Measurements from ENCODE around the gene HOXD13.

Gene HOXD13

GRCh38 chr2:176074919-176075425, 17.5 kb upstream of the HOXD13 start:
- DNase-seq (ENCODE audit: insufficient read length) (no peak), FAIRE-seq (no peak)
- no peak for TF ChIP-seq POLR2AphosphoS5 (IDR thresholded peaks at IDR 0.05; ENCODE audit: low read depth, low read length)
- TF ChIP-seq TAF1 (IDR thresholded peaks at IDR 0.05; ENCODE audit: borderline replicate concordance, low read depth, low read length), result no peak
- TF ChIP-seq POLR2A (IDR thresholded peaks at IDR 0.05; ENCODE audit: low read depth, low read length), result no peak

- no peak for DNase-seq (ENCODE audit: insufficient read length)
- TF ChIP-seq TAF1 (IDR thresholded peaks at IDR 0.05; ENCODE audit: borderline replicate concordance, low read depth, low read length), result no peak
- TF ChIP-seq POLR2A (IDR thresholded peaks at IDR 0.05; ENCODE audit: low read depth, low read length), result no peak
- no peak for TF ChIP-seq POLR2AphosphoS5 (IDR thresholded peaks at IDR 0.05; ENCODE audit: low read depth, low read length)
- peak; percentile 50 for FAIRE-seq
Observed at GRCh38 chr2:176075481-176075880, 17.0 kb upstream of the HOXD13 start.

- FAIRE-seq, result no peak
- TF ChIP-seq POLR2AphosphoS5 (IDR thresholded peaks at IDR 0.05; ENCODE audit: low read depth, low read length) (no peak), TAF1 (IDR thresholded peaks at IDR 0.05; ENCODE audit: borderline replicate concordance, low read depth, low read length) (no peak), POLR2A (IDR thresholded peaks at IDR 0.05; ENCODE audit: low read depth, low read length) (no peak)
- DNase-seq (ENCODE audit: insufficient read length), result no peak
Observed at GRCh38 chr2:176076063-176076462, 16.5 kb upstream of the HOXD13 start.

- TF ChIP-seq POLR2AphosphoS5 (IDR thresholded peaks at IDR 0.05; ENCODE audit: low read depth, low read length) (no peak), TAF1 (IDR thresholded peaks at IDR 0.05; ENCODE audit: borderline replicate concordance, low read depth, low read length) (no peak), POLR2A (IDR thresholded peaks at IDR 0.05; ENCODE audit: low read depth, low read length) (no peak)
- FAIRE-seq, result no peak
- no peak for DNase-seq (ENCODE audit: insufficient read length)
Observed at GRCh38 chr2:176076796-176077195, 15.7 kb upstream of the HOXD13 start.

- FAIRE-seq (no peak), DNase-seq (ENCODE audit: insufficient read length) (no peak)
- TF ChIP-seq POLR2AphosphoS5 (IDR thresholded peaks at IDR 0.05; ENCODE audit: low read depth, low read length), result no peak
Observed at GRCh38 chr2:176078541-176079284, 13.8 kb upstream of the HOXD13 start.

- TF ChIP-seq POLR2AphosphoS5 (IDR thresholded peaks at IDR 0.05; ENCODE audit: low read depth, low read length), result no peak
- FAIRE-seq, result no peak
- no peak for DNase-seq (ENCODE audit: insufficient read length)
Observed at GRCh38 chr2:176079285-176079830, 13.2 kb upstream of the HOXD13 start.

- TF ChIP-seq POLR2A (IDR thresholded peaks at IDR 0.05; ENCODE audit: low read depth, low read length), result no peak
- no peak for TF ChIP-seq POLR2AphosphoS5 (IDR thresholded peaks at IDR 0.05; ENCODE audit: low read depth, low read length)
- TF ChIP-seq TAF1 (IDR thresholded peaks at IDR 0.05; ENCODE audit: borderline replicate concordance, low read depth, low read length), result no peak
- FAIRE-seq (no peak), DNase-seq (ENCODE audit: insufficient read length) (no peak)
Observed at GRCh38 chr2:176079831-176080539, 12.5 kb upstream of the HOXD13 start.

GRCh38 chr2:176080540-176081375, 11.8 kb upstream of the HOXD13 start:
- DNase-seq (ENCODE audit: insufficient read length) (no peak), FAIRE-seq (no peak)

GRCh38 chr2:176081376-176081836, 11.1 kb upstream of the HOXD13 start:
- no peak for FAIRE-seq
- no peak for TF ChIP-seq POLR2A (IDR thresholded peaks at IDR 0.05; ENCODE audit: low read depth, low read length)
- TF ChIP-seq TAF1 (IDR thresholded peaks at IDR 0.05; ENCODE audit: borderline replicate concordance, low read depth, low read length), result no peak
- no peak for TF ChIP-seq POLR2AphosphoS5 (IDR thresholded peaks at IDR 0.05; ENCODE audit: low read depth, low read length)
- no peak for DNase-seq (ENCODE audit: insufficient read length)

More at GRCh38 chr2:176080540-176081375, 11.8 kb upstream of the HOXD13 start:
- no peak for TF ChIP-seq POLR2A (IDR thresholded peaks at IDR 0.05; ENCODE audit: low read depth, low read length)
- TF ChIP-seq POLR2AphosphoS5 (IDR thresholded peaks at IDR 0.05; ENCODE audit: low read depth, low read length), result no peak
- TF ChIP-seq TAF1 (IDR thresholded peaks at IDR 0.05; ENCODE audit: borderline replicate concordance, low read depth, low read length), result no peak

- DNase-seq (ENCODE audit: insufficient read length) (no peak), FAIRE-seq (no peak)
- TF ChIP-seq POLR2AphosphoS5 (IDR thresholded peaks at IDR 0.05; ENCODE audit: low read depth, low read length), result no peak
- TF ChIP-seq TAF1 (IDR thresholded peaks at IDR 0.05; ENCODE audit: borderline replicate concordance, low read depth, low read length), result no peak
- no peak for TF ChIP-seq POLR2A (IDR thresholded peaks at IDR 0.05; ENCODE audit: low read depth, low read length)
Observed at GRCh38 chr2:176081837-176082524, 10.5 kb upstream of the HOXD13 start.

- TF ChIP-seq POLR2AphosphoS5 (IDR thresholded peaks at IDR 0.05; ENCODE audit: low read depth, low read length) (no peak), TAF1 (IDR thresholded peaks at IDR 0.05; ENCODE audit: borderline replicate concordance, low read depth, low read length) (no peak), POLR2A (IDR thresholded peaks at IDR 0.05; ENCODE audit: low read depth, low read length) (no peak)
- FAIRE-seq (no peak), DNase-seq (ENCODE audit: insufficient read length) (no peak)
Observed at GRCh38 chr2:176082525-176082823, 10.0 kb upstream of the HOXD13 start.

Measured in GM12892 (cell line).